ENCODE measurements around the gene SLC5A6. TPM values are rescaled to one million over a fixed set of nuclear protein-coding genes. Genes with fewer than 3 reads are reported as not detected.
"Not testable (repeated sequence)": the region's sequence is repeated elsewhere in the genome, so short reads cannot be mapped to it uniquely, and the experiment has no call there.

SLC5A6 gene
- total RNA-seq, 2 donors from 2014 or later, result 33.8 to 72.0 TPM

DNA sequence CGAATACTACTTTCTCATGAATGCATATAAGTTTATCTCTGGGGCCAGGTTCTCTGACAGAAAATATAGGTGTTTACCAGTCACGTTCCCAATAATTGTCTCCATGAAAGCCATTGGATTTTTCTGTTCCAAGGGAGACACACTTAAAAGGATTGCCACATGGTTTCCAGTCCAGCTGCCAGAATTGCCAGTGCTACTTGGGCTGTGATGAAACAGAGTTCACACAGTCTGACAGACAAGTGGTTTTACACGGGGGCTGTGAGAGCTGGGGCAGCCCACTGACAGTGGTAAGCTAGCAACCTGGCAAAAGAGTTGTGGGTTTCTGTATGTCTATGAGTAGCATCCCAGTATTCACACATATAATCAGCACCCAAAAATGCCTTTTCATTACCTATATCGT lies 28.0 kb downstream of the SLC5A6 start:
- Mint-ChIP-seq H3K4me1 (no peaks in the 10 kb centered on the region), H3K27ac (no peak overlapping the region), H3K4me3 (no peak overlapping the region), H3K9me3 (no peaks in the 10 kb centered on the region), H3K36me3 (ENCODE audit: low read depth) (no peaks in the 10 kb centered on the region), H3K27me3 (peaks cover 27% of the 10 kb centered on the region)
- no peak for ATAC-seq (replicated peaks)

DNA sequence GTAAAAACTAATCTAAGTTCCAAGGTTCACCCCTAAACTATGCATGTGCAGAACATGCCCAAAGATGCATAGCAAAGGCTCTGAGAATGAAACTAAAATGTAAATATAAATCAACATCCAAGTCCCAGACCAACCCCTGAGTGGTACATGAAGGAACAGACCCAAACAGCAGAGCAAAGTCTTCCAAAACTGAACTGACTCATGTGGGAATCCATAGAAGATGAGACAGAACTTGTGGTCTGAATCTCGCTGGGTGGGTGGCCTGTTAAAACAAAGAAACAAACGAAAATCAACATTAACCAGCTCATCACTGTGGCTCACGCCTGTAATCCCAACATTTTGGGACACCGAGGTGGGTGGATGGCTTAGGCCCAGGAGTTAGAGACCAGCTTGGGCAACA lies 29.7 kb downstream of the SLC5A6 start:
- H3K36me3 Mint-ChIP-seq (ENCODE audit: low read depth), result no peaks in the 10 kb centered on the region
- ATAC-seq (replicated peaks), result no peak
- no peak overlapping the region for H3K27ac Mint-ChIP-seq
- peaks cover 27% of the 10 kb centered on the region for H3K27me3 Mint-ChIP-seq
- no peaks in the 10 kb centered on the region for H3K4me1 Mint-ChIP-seq
- no peak overlapping the region for H3K4me3 Mint-ChIP-seq
- H3K9me3 Mint-ChIP-seq, result no peaks in the 10 kb centered on the region

DNA sequence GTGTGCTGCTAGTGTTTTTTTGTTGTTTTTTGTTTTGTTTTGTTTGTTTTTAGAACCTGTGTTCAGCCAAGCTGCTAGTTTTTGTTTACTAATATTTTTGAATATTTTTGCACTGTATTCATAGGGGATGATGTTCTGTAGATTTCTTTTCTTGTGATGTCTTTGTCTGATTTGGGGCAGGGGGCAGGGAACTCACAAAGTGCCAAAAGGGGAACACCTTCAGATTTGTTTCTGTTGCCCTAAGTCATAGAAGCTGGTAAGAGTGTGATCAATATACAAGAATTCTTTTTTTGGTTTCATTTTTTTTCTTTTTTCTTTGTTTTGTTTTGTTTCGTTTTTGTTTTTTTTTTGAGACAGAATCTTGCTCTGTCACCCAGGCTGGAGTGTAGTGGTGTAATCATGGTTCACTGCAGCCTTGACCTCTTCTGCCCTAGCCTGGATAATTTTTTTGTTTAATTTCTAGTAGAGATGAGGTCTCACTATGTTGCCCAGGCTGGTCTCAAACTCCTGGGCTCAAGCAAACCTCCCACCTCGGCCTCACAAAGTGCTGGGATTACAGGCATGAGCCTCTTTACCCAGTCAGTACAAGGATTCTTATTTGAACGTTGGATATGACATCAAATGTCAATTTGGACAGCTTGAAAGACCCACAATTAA lies 32.6 kb downstream of the SLC5A6 start:
- Mint-ChIP-seq H3K4me1 (no peaks in the 10 kb centered on the region), H3K9me3 (no peaks in the 10 kb centered on the region), H3K27me3 (peaks cover 28% of the 10 kb centered on the region), H3K4me3 (no peak overlapping the region), H3K36me3 (ENCODE audit: low read depth) (no peaks in the 10 kb centered on the region), H3K27ac (no peak overlapping the region)
- ATAC-seq (replicated peaks), result no peak

DNA sequence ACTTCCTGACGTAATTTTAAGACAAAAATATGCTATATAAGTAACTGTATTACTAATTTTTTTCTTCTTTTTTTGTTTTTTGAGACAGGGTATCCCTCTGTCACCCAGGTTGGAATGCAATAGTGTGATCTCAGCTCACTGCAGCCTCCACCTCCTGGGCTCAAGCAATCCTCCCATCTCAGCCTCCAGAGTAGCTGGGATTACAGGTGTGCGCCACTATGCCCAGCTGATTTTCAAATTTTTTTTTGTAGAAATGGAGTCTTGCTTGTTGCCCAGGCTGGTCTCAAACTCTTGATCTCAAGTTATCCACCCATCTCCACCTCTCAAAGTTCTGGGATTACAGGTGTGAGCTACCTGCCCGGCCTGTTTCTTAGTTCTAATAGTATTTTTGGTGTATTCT lies 33.6 kb downstream of the SLC5A6 start:
- Mint-ChIP-seq H3K4me3 (no peak overlapping the region), H3K36me3 (ENCODE audit: low read depth) (no peaks in the 10 kb centered on the region), H3K9me3 (no peaks in the 10 kb centered on the region), H3K27ac (no peak overlapping the region), H3K27me3 (peaks cover 21% of the 10 kb centered on the region), H3K4me1 (no peaks in the 10 kb centered on the region)
- ATAC-seq (replicated peaks), result no peak

DNA sequence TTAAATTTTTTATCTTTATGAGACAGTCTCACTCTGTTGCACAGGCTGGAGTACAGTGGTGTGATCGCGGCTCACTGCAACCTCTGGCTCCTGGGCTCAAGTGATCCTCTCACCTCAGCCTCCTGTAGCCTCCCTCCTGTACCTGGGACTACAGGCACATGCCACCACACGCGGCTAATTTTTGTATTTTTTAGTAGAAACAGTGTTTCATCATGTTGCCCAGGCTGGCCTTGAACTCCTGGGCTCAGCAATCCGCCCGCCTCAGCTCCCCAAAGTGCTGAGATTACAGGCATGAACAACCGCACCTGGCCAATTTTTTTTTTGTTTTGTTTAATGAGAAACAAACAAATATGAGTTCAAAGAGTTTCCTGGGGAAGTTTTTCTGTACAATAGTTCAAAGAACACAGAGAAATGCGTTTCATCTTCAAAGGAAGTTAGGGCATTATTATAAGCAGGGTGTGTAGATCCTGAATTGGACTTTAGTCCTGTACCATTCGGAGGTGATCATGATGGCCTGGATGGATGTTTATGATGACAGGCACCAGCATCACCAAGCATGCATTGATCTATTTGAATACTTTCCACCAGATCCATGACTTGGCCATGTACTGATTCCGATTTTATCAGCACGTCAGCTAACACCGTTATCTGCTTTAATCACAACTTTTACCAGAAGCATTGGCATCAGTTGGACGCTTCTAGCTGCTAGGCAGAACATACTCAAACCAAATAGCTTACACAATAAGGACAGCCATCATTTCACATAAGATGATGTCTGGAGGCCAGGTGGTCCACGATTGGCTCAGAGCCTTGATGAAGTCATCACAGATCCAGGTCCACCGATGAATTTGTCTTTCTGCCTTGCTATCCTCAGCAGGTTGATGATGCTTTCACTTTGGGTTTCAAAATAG lies 34.4 kb downstream of the SLC5A6 start:
- Mint-ChIP-seq H3K27me3 (peaks cover 21% of the 10 kb centered on the region), H3K9me3 (no peaks in the 10 kb centered on the region), H3K4me3 (no peak overlapping the region), H3K36me3 (ENCODE audit: low read depth) (no peaks in the 10 kb centered on the region), H3K4me1 (no peaks in the 10 kb centered on the region), H3K27ac (no peak overlapping the region)
- no peak for ATAC-seq (replicated peaks)

DNA sequence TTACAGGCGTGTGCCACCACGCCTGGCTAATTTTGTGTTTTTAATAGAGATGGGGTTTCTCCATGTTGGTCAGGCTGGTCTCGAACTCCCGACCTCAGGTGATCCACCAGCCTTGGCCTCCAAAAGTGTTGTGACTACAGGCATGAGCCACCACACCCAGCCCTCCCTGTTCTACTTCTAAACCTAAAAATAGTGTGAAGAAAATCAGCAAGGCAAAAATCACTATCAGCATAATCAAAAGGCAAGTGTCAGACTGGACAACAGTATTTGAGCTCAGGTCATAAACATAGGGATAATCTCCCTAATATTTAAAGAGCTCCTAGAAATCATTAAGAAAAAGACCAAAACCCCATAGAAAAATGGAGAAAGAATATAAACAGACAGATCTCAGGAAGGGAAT lies 36.3 kb downstream of the SLC5A6 start:
- H3K9me3 Mint-ChIP-seq; H3K27ac Mint-ChIP-seq; H3K4me3 Mint-ChIP-seq; ATAC-seq (replicated peaks); H3K36me3 Mint-ChIP-seq (ENCODE audit: low read depth); H3K4me1 Mint-ChIP-seq: not testable (repeated sequence)
- H3K27me3 Mint-ChIP-seq, result peaks cover 21% of the 10 kb centered on the region

DNA sequence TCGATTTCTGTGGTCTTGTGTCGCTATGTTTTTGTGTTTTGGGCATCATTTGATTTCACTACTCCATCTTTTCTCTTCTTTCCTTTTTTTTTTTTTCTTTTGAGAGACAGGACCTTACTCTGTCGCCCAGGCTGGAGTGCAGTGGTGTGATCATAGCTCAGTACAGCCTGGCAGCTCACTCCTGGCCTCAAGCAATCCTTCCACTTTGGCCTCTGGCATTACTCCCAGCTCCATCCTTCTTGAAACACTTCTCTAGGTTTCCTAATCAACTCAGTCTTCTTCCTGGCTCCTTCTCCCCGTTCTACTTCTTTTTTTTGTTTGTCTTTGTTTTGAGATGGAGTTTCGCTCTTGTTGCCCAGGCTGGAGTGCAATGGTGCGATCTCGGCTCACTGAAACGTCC lies 36.7 kb downstream of the SLC5A6 start:
- Mint-ChIP-seq H3K36me3 (ENCODE audit: low read depth) (no peaks in the 10 kb centered on the region), H3K27me3 (peaks cover 24% of the 10 kb centered on the region), H3K9me3 (no peaks in the 10 kb centered on the region), H3K27ac (no peak overlapping the region), H3K4me3 (no peak overlapping the region), H3K4me1 (no peaks in the 10 kb centered on the region)
- ATAC-seq (replicated peaks), result no peak

DNA sequence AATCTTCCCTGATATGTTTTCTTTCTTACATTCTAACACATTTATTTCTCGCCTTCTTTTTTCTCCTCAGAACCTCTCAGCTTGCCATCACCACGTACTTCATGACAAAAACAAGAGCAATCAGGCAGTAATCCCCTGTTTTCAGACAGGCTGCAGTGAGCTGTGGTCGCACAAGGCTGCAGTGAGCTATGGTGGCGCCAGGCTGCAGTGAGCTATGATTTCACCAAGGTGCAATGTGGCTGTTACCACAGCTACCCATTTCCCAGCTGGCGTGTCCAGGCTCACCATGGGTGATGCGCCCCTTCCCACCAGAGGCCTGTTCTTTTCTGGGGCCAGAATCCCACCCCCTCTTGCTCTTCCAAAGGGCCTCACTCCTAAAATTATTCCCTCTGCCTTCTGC lies 37.4 kb downstream of the SLC5A6 start:
- no peaks in the 10 kb centered on the region for H3K4me1 Mint-ChIP-seq
- no peak for ATAC-seq (replicated peaks)
- no peaks in the 10 kb centered on the region for H3K9me3 Mint-ChIP-seq
- H3K4me3 Mint-ChIP-seq, result no peak overlapping the region
- no peaks in the 10 kb centered on the region for H3K36me3 Mint-ChIP-seq (ENCODE audit: low read depth)
- H3K27me3 Mint-ChIP-seq, result peaks cover 21% of the 10 kb centered on the region
- H3K27ac Mint-ChIP-seq, result no peak overlapping the region

DNA sequence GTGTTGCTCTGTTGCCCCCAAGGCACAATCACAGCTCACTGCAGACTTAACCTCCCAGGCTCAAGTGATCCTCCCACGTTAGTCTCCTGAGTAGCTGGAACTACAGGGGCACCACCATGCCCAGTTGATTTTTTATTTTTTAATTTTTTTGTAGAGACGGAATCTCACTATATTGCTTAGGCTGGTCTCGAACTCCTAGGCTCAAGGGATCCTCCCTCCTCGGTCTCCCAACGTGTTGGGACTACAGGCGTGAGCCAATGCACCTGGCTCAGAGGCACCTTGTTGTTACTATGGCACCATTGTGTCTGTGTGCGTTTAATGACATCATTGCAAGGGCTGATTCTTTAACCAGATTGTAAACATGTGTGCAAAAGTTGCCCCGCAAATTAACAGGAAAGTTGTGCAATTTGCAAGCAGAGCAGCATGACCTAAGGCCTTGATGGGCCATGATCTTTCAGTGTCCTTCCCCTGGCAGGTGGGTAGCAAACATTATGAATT lies 40.7 kb downstream of the SLC5A6 start:
- no peak for ATAC-seq (replicated peaks)
- Mint-ChIP-seq H3K4me1 (no peaks in the 10 kb centered on the region), H3K27me3 (peaks cover 14% of the 10 kb centered on the region), H3K27ac (no peak overlapping the region), H3K36me3 (ENCODE audit: low read depth) (no peaks in the 10 kb centered on the region), H3K4me3 (no peak overlapping the region), H3K9me3 (no peaks in the 10 kb centered on the region)

DNA sequence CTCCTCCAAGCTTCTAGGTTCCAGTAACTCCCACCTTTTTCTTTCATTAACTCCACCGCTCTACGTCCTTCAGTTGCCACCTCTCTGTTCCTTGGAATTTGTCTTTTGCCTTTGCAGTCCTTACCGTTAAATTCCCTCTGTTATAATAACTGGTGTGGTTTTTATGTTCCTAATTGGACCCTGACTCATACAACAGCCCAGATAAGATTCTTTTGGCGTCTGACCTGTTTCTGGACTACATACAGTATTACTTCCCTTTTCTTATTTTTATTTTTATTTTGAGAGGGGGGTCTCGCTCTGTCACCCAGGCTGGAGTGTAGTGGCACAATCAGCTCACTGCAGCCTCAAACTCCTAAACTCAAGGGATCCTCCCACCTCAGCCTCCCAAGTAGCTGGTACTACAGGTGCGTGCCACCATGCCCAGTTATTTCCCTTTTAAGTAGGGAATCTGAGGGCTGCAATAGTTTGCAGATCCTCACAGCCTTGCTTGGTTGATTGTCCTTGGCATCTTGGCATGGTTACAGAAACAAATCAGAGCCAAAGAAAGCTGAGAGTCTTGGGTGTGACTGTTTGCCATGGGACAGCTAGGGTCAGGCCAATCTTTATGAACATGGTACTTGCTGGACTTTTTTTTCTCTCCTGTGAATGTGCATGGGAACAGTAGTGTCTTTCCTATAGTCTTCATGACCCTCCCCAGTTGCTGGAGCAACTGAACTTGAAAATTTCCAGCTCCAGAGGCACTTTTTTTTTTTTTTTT lies 41.3 kb downstream of the SLC5A6 start:
- Mint-ChIP-seq H3K9me3 (no peaks in the 10 kb centered on the region), H3K4me3 (no peak overlapping the region), H3K27me3 (peaks cover 9% of the 10 kb centered on the region), H3K27ac (no peak overlapping the region), H3K36me3 (ENCODE audit: low read depth) (no peaks in the 10 kb centered on the region), H3K4me1 (no peaks in the 10 kb centered on the region)
- ATAC-seq (replicated peaks), result no peak

DNA sequence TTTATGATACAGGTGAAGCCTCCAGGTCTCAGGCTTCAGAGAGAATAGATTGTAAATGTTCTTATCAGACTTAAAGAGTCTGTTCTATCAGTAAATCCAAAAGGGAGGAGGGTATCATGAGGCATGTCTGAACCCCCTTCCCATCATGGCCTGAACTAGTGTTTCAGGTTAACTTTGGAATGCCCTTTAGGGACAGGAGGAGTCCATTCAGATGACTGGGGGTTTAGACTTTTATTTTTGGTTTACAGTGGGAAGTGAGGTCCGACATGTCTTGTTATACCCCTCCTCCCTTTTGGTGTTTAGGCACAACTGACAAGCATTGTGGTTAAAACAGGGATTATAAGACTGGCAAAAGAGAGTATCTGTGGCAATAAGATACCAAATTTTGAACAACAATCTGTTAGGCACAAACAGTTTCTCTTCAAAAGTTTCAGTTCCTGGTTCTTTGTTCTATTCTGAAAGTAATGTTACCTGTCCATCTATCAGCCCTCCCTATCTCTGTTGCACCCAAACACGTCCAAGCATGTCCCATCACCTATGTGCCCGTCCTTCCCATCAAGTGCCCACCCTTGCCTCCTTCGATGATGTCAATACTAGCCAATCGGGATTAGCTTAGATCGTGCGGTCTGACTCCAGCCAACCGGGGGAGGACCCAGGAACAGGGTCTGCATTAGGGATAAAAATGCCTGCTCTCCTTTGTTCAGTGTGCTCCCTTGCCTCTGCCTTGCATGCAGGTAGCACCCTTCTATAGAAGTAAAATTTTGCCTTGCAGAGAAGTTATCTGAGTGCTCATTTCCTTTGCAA lies 46.9 kb downstream of the SLC5A6 start:
- Mint-ChIP-seq H3K36me3 (ENCODE audit: low read depth) (no peaks in the 10 kb centered on the region), H3K4me3 (no peak overlapping the region), H3K27me3 (no peaks in the 10 kb centered on the region), H3K4me1 (no peaks in the 10 kb centered on the region), H3K27ac (no peak overlapping the region), H3K9me3 (no peaks in the 10 kb centered on the region)
- no peak for ATAC-seq (replicated peaks)

DNA sequence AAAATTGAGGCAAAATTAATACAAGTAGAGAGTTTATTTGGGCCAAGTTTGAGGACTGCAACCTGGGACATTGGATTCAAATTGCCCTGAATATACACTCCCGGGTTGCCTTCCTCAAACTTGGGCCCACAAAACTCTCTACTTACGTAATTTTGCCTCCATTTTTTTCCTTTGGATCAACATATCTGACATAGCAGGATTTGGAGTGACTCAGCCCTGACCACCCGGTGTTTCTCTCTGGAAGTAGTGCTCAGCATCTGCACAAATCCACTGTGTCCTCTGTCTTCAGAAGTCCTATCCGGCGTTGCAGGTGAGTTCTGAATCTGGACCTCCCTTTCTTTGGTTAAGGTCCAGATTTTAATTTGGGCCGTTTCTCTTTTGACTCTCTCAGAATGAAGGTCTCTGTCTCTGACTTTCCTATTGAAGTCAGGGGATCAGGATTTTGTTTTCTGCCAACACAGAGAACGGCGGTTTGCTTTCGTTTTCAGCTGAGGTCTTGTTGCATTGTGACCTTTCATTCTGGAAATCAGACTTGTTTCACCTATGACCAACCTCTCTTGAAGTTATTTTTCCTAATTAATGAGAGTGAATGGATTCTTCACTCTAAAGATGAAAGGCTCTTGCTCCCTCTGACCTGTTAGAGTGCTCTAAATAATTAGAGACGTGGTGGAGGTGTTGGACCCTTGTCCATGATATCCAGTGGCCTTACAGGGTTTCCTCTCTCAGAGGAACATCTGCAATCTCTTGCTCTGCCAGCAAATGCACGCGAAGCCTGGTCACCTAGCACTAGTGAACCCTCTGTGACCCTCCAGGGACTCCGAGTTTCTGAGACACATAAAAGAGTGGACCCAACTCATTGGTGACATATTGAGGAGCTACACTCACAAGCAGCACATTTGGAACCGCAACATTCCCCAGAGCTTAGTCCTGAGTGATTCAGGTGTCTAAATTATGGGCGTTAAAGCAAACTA lies 49.6 kb downstream of the SLC5A6 start:
- Mint-ChIP-seq H3K4me1 (no peaks in the 10 kb centered on the region), H3K9me3 (no peaks in the 10 kb centered on the region), H3K27me3 (peaks cover 3% of the 10 kb centered on the region), H3K27ac (no peak overlapping the region), H3K4me3 (no peak overlapping the region), H3K36me3 (ENCODE audit: low read depth) (no peaks in the 10 kb centered on the region)
- no peak for ATAC-seq (replicated peaks)

DNA sequence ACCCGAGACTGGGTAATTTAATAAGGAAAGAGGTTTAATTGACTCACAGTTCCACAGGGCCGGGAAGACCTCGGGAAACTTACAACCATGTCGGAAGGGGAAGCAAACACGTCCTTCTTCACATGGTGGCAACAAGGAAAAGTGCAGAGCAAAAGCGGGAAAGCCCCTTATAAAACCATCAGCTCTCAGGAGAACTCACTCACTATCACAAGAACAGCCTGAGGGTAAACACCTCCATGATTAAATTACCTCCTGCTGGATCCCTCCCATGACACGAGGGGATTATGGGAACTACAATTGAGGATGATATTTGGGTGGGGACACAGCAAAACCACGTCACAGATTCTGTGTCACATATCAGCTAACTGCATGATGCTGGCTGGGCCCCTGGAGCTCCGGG lies 51.9 kb downstream of the SLC5A6 start:
- H3K27ac Mint-ChIP-seq, result no peak overlapping the region
- peaks cover 3% of the 10 kb centered on the region for H3K27me3 Mint-ChIP-seq
- no peaks in the 10 kb centered on the region for H3K9me3 Mint-ChIP-seq
- no peaks in the 10 kb centered on the region for H3K36me3 Mint-ChIP-seq (ENCODE audit: low read depth)
- H3K4me3 Mint-ChIP-seq, result no peak overlapping the region
- no peaks in the 10 kb centered on the region for H3K4me1 Mint-ChIP-seq
- ATAC-seq (replicated peaks), result no peak

All from activated T-helper 17 cell treated with anti-CD3 and anti-CD28 coated beads, Interleukin-2, amount 50 U/mL, for 72 hours (primary cell).